Mucosa of stomach (tissue), 1 donor: Measurements from ENCODE around the gene GALNT17.

ENCODE experiments used
- H3K27me3 ChIP-seq: one replicate; pipeline ENCODE4 v1.7.0; 2013; ENCODE audit warnings: mild to moderate bottlenecking, low read length; ENCODE audit not compliant: control insufficient read depth, insufficient read depth
- H3K36me3 ChIP-seq: one replicate; pipeline ENCODE4 v1.7.0; 2013; ENCODE audit warnings: low read length; ENCODE audit not compliant: control insufficient read depth, insufficient read depth
- H3K4me1 ChIP-seq: one replicate; pipeline ENCODE4 v1.7.0; 2013; ENCODE audit warnings: mild to moderate bottlenecking, low read length; ENCODE audit not compliant: control insufficient read depth, insufficient read depth
- H3K4me3 ChIP-seq: one replicate; pipeline ENCODE4 v1.7.0; 2013; ENCODE audit warnings: low read length
- H3K9ac ChIP-seq: one replicate; pipeline ENCODE4 v1.7.0; 2013; ENCODE audit warnings: mild to moderate bottlenecking, low read length, moderate library complexity
- H3K9me3 ChIP-seq: one replicate; pipeline ENCODE4 v1.7.0; 2013; ENCODE audit warnings: mild to moderate bottlenecking, low read length, moderate library complexity; ENCODE audit not compliant: control insufficient read depth
- donor health status: Pancreatic carcinoma.

The GALNT17 gene

DNA sequence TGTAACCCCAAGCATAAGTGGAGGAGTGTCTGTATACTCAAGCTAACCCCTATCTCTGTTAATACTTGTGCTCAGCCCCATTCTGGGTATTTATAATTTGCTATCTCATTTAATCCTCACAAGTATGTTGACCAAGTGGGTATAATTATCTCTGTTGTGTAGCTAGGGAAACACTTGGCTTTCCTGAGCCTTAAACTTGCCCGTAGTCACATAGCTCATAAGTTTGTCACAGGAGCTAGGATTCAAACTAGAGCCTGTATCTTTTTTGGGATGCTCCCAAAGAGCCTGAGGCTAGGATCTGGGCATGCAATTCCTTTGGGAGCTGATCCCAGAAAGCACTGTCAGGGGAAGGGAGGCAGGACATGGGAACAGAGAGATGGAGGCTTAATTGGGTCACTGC lies 377.4 kb downstream of the GALNT17 start:
- no peaks in the 10 kb centered on the region for H3K9me3 ChIP-seq
- H3K4me3 ChIP-seq, result no peak overlapping the region
- H3K4me1 ChIP-seq, result no peaks in the 10 kb centered on the region
- H3K36me3 ChIP-seq, result no peaks in the 10 kb centered on the region
- no peaks in the 10 kb centered on the region for H3K27me3 ChIP-seq
- no peak overlapping the region for H3K9ac ChIP-seq

DNA sequence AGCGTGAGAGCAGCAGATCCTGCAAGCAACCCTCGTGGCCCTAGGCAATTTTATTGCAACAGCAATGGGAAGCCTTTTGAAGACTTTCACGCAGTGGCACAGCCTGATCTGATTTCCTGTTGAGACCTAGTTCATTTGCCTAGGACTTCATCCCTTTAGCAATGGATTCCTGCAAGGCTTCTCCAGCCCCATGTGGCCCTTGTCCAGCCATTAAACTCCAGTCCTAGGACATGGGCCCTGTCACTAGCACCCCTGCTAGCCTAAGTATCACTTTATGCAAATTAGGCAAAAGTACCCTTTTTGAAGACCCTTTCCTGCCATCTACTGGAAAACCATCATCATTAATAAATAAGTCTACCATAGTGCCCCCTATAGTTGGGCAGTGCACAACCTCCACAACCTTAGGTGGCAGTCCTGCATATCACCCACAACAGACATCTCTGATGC lies 379.4 kb downstream of the GALNT17 start:
- no peak overlapping the region for H3K9ac ChIP-seq
- H3K36me3 ChIP-seq, result no peaks in the 10 kb centered on the region
- H3K27me3 ChIP-seq, result no peaks in the 10 kb centered on the region
- H3K4me3 ChIP-seq, result no peak overlapping the region
- no peaks in the 10 kb centered on the region for H3K9me3 ChIP-seq
- H3K4me1 ChIP-seq, result no peaks in the 10 kb centered on the region

DNA sequence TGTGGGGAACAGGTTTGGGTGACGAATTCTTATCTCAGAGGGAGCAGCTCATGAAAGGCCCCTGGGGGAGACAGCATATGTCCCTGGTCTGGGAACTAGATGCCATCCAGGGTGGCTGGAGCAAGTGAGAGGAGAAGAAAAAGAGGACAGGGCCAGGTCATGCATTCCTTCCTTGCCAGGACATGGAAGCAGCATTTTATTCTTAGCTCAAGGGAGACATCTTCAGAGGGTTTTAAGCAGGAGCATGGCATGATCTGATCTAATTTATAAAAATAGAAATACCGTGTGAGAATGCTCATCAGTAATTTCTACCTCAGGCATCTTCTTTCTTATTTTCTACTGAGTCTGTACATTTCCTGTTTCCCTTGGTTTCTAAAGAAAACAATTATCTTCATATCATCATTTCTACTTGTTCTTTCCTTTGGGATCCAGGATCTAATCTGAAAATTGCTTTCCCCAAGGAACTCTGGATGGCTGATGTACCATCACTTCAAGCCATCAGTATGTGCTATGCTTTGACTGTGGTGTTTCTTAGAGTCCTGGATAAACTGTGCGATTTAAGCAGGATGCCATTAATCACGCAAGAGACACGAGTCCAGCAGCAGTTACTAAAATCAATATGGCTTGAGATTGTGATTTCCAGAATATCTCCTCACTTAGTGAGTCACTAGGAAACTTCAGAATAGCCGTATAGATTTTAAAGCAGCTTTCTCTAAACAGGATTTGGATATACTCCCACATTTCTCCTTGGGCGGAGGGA lies 386.2 kb downstream of the GALNT17 start:
- no peaks in the 10 kb centered on the region for H3K27me3 ChIP-seq
- H3K9me3 ChIP-seq, result no peaks in the 10 kb centered on the region
- H3K9ac ChIP-seq, result no peak overlapping the region
- no peaks in the 10 kb centered on the region for H3K4me1 ChIP-seq
- no peak overlapping the region for H3K4me3 ChIP-seq
- H3K36me3 ChIP-seq, result no peaks in the 10 kb centered on the region

DNA sequence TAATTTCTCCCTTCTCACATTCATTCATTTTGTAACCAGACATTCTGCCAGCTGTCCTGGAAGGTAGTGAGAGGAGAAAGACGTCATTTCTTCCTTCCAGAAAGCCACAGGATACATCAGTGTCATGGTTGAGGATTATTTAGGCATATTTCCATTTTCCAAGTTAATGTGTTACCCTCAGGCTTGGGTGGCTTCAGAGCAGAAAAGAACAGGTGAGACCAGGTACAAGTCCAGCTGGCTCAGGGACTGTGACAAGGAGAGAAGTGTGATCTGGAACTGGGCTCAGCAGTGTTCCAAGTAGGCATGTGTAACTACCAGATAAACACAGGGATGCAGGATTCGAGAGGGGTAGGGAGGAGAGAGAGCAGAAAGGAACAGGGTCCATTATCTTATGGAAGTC lies 386.9 kb downstream of the GALNT17 start:
- no peaks in the 10 kb centered on the region for H3K27me3 ChIP-seq
- H3K4me3 ChIP-seq, result no peak overlapping the region
- no peak overlapping the region for H3K9ac ChIP-seq
- no peaks in the 10 kb centered on the region for H3K9me3 ChIP-seq
- no peaks in the 10 kb centered on the region for H3K36me3 ChIP-seq
- H3K4me1 ChIP-seq, result no peaks in the 10 kb centered on the region

DNA sequence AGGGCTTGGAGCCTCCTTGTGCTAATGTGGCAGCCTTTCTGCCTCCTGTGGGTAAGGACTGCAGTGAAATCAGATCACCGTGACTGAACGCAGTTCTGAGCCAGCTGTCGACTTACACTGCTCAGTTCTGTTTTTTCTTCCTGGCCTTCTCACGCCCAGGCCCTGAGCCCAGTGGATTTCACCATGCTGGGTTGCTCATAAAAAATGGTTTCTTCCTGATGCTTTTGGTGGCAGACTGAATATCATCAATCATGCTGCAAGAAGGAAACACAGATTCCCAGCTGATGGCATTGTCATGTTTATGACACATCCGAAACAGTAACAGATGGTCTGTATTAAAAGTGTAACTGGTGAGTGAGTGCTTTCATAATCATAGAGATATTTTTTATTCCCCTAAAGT lies 389.6 kb downstream of the GALNT17 start:
- H3K36me3 ChIP-seq, result no peaks in the 10 kb centered on the region
- no peak overlapping the region for H3K9ac ChIP-seq
- no peaks in the 10 kb centered on the region for H3K4me1 ChIP-seq
- H3K9me3 ChIP-seq, result no peaks in the 10 kb centered on the region
- H3K4me3 ChIP-seq, result no peak overlapping the region
- no peaks in the 10 kb centered on the region for H3K27me3 ChIP-seq

DNA sequence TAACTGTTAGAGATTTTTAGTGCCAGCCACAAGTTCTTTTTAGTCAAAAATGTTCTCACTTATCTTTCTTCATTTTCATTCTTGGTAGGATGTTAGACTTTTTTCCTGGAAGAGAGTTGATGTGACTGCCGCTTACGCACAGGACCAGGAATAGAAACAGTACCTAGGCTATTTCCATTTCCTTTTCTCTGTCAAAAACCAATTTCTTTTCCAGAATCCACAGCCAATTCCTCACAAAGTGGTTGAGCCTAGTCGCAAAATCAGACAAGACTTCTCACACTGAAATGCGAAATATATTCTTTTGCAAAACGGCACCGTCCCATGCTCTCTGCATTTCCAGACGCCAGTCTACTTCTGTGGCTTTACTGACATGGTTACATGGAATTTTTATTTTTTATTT lies 394.2 kb downstream of the GALNT17 start:
- H3K27me3 ChIP-seq, result no peaks in the 10 kb centered on the region
- no peaks in the 10 kb centered on the region for H3K9me3 ChIP-seq
- H3K4me1 ChIP-seq, result no peaks in the 10 kb centered on the region
- no peak overlapping the region for H3K9ac ChIP-seq
- H3K4me3 ChIP-seq, result no peak overlapping the region
- no peaks in the 10 kb centered on the region for H3K36me3 ChIP-seq

DNA sequence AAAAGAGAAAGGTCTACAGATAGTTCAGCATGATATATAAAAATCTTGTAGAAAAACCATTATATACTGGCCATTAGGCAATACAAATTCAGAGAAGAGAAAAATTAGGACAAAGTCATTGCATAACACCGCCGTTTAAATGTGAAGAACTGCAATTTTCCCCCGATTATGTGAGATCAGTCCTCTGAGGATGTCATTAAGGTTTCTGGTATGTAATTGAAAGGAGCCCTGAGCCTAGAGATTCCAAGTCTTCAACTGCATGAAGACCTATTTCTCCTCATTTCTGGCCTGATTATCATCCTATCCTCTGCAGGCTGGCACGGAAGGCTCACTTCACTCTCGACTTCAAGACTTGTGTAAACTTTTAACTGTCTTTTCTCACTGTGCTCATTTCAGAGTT lies 395.3 kb downstream of the GALNT17 start:
- H3K9ac ChIP-seq, result no peak overlapping the region
- H3K4me3 ChIP-seq, result no peak overlapping the region
- H3K36me3 ChIP-seq, result no peaks in the 10 kb centered on the region
- no peaks in the 10 kb centered on the region for H3K9me3 ChIP-seq
- no peaks in the 10 kb centered on the region for H3K4me1 ChIP-seq
- no peaks in the 10 kb centered on the region for H3K27me3 ChIP-seq

DNA sequence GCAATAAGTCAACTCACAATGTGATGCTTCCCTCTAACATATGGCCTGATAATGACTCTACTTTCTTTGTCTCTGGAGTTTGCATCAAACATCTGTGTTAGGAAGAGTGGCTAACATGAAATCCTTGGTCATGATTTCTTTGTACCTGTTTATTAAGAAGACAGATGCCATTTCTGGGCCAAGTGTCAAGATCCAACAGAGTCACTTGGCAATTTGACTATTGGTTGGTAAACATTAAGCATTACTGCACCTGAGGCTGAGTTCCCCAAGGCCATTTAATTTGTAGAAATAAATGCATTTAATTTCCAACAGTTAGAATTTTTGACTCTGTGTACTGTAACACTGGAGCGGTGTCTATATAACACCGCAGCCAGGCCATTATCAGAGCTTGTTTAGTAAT lies 403.7 kb downstream of the GALNT17 start:
- H3K36me3 ChIP-seq, result no peaks in the 10 kb centered on the region
- no peaks in the 10 kb centered on the region for H3K9me3 ChIP-seq
- no peaks in the 10 kb centered on the region for H3K4me1 ChIP-seq
- H3K27me3 ChIP-seq, result no peaks in the 10 kb centered on the region
- H3K4me3 ChIP-seq, result no peak overlapping the region
- no peak overlapping the region for H3K9ac ChIP-seq

DNA sequence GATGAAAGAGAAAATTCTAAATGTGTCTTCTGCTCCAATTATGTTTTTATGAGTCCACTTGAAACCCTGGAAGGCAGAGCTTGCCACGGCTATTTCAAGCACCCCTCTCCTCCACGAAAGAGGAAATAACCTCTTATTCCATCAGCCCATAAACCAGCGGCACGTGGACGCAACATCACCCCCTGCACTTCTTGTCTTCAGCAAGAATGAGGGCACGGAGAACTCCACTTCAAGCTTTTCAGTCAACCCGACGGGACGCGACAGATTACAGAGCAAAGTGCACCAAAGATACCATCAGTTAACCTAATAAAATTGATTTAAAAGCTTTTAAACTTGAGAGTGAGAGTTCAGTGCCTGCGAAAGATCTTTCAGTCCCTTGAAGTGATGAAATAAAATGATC lies 406.3 kb downstream of the GALNT17 start:
- Histone ChIP-seq H3K9me3 (no peaks in the 10 kb centered on the region), H3K4me3 (no peak overlapping the region), H3K27me3 (no peaks in the 10 kb centered on the region), H3K9ac (no peak overlapping the region), H3K4me1 (no peaks in the 10 kb centered on the region), H3K36me3 (no peaks in the 10 kb centered on the region)

DNA sequence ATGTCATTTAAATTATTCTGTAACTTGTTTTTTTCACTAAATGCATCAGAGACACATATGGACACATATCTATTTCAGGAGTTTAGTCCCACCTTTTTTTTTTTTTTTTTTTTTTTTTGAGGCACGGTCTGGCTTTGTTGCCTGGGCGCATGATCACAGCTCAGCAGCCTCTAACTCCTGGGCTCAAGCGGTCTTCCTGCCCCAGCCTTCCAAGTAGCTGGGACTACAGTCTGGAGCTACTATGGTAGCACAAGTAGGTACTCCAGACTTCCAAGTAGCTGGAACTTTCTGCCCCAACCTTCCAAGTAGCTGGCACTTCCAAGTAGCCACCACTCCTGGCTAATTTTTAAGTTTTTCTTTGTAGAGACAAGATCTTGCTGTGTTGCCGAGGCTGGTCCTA lies 407.7 kb downstream of the GALNT17 start:
- no peaks in the 10 kb centered on the region for H3K9me3 ChIP-seq
- no peaks in the 10 kb centered on the region for H3K27me3 ChIP-seq
- no peak overlapping the region for H3K9ac ChIP-seq
- H3K4me1 ChIP-seq, result no peaks in the 10 kb centered on the region
- H3K36me3 ChIP-seq, result no peaks in the 10 kb centered on the region
- no peak overlapping the region for H3K4me3 ChIP-seq

DNA sequence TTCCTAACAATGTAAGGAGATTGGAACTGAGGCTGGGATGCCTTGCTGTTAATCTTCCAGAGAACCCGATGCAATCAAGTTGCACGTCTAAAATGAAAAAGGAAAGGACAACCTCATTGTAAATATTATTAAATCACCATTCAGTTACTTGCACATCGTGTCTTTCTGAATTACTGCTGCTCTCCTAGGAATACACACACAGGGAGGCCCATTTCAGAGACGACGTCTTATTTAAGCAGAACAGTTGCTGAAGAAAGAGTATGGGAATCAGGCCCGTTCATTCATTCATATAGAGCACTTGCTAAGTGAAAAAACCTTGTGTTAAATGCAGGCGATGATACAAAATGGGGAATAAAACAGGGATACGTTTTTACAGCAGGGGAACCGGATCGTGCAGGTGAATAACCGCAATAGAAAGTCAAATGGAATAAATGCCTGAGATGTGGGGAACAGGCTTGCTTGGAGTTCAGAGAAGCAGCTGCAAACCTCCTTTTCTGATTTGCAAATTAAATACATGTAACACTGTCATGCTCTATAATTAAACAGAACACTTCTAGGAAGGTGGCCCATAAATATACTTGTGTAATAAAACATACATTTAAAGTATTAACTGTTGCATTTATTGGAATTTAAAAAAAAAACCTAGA lies 409.9 kb downstream of the GALNT17 start:
- H3K4me1 ChIP-seq, result no peaks in the 10 kb centered on the region
- no peaks in the 10 kb centered on the region for H3K27me3 ChIP-seq
- no peaks in the 10 kb centered on the region for H3K9me3 ChIP-seq
- no peaks in the 10 kb centered on the region for H3K36me3 ChIP-seq
- no peak overlapping the region for H3K9ac ChIP-seq
- no peak overlapping the region for H3K4me3 ChIP-seq

DNA sequence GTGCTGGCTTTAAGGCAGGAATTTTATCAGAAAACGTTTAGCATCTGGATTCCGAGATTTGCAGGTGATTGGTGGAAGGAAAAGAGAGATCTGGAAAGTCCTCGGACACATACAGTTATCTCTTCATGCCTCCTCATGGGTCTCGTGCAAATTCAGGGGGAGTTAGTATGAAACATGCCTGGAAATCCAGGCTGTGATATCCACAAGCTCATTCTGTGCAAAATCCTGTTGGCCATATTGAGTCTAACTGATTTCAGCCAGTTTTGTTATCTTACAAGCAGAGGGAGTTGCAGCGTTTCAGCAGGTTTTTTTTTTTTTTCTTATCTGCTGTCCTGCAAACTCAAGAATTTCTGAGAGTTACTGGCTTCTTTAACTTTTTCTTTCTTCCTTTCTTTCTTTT lies 411.5 kb downstream of the GALNT17 start:
- H3K4me3 ChIP-seq, result no peak overlapping the region
- H3K36me3 ChIP-seq, result no peaks in the 10 kb centered on the region
- H3K9me3 ChIP-seq, result no peaks in the 10 kb centered on the region
- no peaks in the 10 kb centered on the region for H3K4me1 ChIP-seq
- no peaks in the 10 kb centered on the region for H3K27me3 ChIP-seq
- H3K9ac ChIP-seq, result no peak overlapping the region
